Uterus (tissue), 2 donors: Measurements from ENCODE around the gene DMAC2L.

ENCODE experiments used
- POLR2A ChIP-seq, 2 donors: fragments of 450-650 bp; IDR thresholded peaks; one replicate each; pipeline ENCODE4 v1.6.1; 2016; ENCODE audit warnings: antibody characterized with exemption in 2 of 2, mild to moderate bottlenecking in 1 of 2, moderate library complexity in 1 of 2
- TF ChIP-seq, protein P1 (sequence below), 4 experiments: fragments of 200-600 bp in 2 of 4; fragments of 450-650 bp in 2 of 4; sonication (generic) in 2 of 4; IDR thresholded peaks; one replicate each; pipeline ENCODE4 v1.5.1; 2016 to 2019; ENCODE audit warnings: antibody characterized with exemption in 4 of 4, mild to moderate bottlenecking in 2 of 4, moderate library complexity in 1 of 4

DNA sequence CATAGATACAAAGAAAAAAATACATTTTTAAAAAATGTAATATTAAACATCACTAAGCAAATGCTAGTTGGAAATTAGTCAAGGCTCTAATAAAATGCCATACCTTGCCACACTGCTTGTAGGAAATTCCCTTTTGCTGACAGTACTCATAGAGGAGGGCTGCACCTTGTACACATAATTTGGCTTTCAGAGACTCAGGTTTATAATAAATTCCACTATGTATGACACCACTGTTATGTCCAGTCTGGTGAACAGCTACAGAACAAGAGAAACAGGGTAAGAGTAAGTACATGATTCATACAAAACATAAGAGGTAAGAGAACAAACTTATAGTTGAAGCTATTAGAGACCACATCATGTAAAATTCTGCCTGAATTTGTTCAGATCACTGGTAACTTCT lies 10.2 kb upstream of the DMAC2L start:
- TF ChIP-seq, protein P1, sequence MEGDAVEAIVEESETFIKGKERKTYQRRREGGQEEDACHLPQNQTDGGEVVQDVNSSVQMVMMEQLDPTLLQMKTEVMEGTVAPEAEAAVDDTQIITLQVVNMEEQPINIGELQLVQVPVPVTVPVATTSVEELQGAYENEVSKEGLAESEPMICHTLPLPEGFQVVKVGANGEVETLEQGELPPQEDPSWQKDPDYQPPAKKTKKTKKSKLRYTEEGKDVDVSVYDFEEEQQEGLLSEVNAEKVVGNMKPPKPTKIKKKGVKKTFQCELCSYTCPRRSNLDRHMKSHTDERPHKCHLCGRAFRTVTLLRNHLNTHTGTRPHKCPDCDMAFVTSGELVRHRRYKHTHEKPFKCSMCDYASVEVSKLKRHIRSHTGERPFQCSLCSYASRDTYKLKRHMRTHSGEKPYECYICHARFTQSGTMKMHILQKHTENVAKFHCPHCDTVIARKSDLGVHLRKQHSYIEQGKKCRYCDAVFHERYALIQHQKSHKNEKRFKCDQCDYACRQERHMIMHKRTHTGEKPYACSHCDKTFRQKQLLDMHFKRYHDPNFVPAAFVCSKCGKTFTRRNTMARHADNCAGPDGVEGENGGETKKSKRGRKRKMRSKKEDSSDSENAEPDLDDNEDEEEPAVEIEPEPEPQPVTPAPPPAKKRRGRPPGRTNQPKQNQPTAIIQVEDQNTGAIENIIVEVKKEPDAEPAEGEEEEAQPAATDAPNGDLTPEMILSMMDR (IDR thresholded peaks at IDR 0.05): no peak
- no peak for TF ChIP-seq POLR2A (IDR thresholded peaks at IDR 0.05)
